Neural cell (in vitro differentiated cells): ENCODE results near the gene ASPDH.

ENCODE experiments used
- CTCF ChIP-seq: fragments of 450-650 bp; IDR thresholded peaks from 2 replicates; pipeline ENCODE4 v1.5.1; 2014; ENCODE audit warnings: antibody characterized with exemption, mild to moderate bottlenecking, moderate library complexity; ENCODE audit not compliant: poor library complexity, severe bottlenecking
- EP300 ChIP-seq: fragments of 450-650 bp; conservative IDR thresholded peaks from 2 replicates; pipeline ENCODE4 v1.6.1; 2014; ENCODE audit warnings: antibody characterized with exemption, mild to moderate bottlenecking, moderate library complexity; ENCODE audit not compliant: poor library complexity, severe bottlenecking
- EZH2 ChIP-seq: fragments of 200-600, 300-800 bp; shearing (Covaris generic), sonication (generic); IDR thresholded peaks from 2 replicates; pipeline ENCODE4 v1.6.1; 2014; ENCODE audit warnings: antibody characterized with exemption, low read length, borderline replicate concordance, mild to moderate bottlenecking; ENCODE audit not compliant: insufficient read depth, poor library complexity, severe bottlenecking
- MXI1 ChIP-seq: fragments of 450-650 bp; conservative IDR thresholded peaks from 2 replicates; pipeline ENCODE4 v1.6.1; 2014; ENCODE audit warnings: antibody characterized with exemption, mild to moderate bottlenecking; ENCODE audit not compliant: poor library complexity, severe bottlenecking
- POLR2AphosphoS5 ChIP-seq: IDR thresholded peaks from 2 replicates; pipeline ENCODE4 v1.6.1; 2012
- RAD21 ChIP-seq: fragments of 450-650 bp; conservative IDR thresholded peaks from 2 replicates; pipeline ENCODE4 v1.6.1; 2014; ENCODE audit warnings: antibody characterized with exemption, mild to moderate bottlenecking, moderate library complexity
- REST ChIP-seq: IDR thresholded peaks from 2 replicates; pipeline ENCODE4 v1.6.1; 2012; ENCODE audit warnings: borderline replicate concordance
- SMC3 ChIP-seq: fragments of 450-650 bp; conservative IDR thresholded peaks from 2 replicates; pipeline ENCODE4 v1.6.1; 2014; ENCODE audit warnings: antibody characterized with exemption, mild to moderate bottlenecking, moderate library complexity; ENCODE audit not compliant: poor library complexity
- TAF1 ChIP-seq: IDR thresholded peaks from 2 replicates; pipeline ENCODE4 v1.6.1; 2012; ENCODE audit warnings: low read depth

GRCh38 chr19:50549927-50550593 lies 36.3 kb upstream of the ASPDH start:
- TF ChIP-seq CTCF (no peak), EZH2 (no peak), POLR2AphosphoS5 (no peak), RAD21 (no peak), TAF1 (no peak), MXI1 (no peak), REST (no peak), EP300 (no peak), SMC3 (no peak)
